Stimulated activated CD8-positive, alpha-beta memory T cell treated with anti-CD3 and anti-CD28 coated beads, Interleukin-2, amount 100 ng/mL, for 48 hours (primary cell): ENCODE results near the gene TMCO6.
"Not testable (repeated sequence)": the region's sequence is repeated elsewhere in the genome, so short reads cannot be mapped to it uniquely, and the experiment has no call there.

Source experiments
- DNase-seq, 2 donors: peaks; one replicate each; pipeline ENCODE4 v3.0.0-alpha.2; 2020; ENCODE audit warnings: low read depth in 2 of 2

TMCO6 gene

DNA sequence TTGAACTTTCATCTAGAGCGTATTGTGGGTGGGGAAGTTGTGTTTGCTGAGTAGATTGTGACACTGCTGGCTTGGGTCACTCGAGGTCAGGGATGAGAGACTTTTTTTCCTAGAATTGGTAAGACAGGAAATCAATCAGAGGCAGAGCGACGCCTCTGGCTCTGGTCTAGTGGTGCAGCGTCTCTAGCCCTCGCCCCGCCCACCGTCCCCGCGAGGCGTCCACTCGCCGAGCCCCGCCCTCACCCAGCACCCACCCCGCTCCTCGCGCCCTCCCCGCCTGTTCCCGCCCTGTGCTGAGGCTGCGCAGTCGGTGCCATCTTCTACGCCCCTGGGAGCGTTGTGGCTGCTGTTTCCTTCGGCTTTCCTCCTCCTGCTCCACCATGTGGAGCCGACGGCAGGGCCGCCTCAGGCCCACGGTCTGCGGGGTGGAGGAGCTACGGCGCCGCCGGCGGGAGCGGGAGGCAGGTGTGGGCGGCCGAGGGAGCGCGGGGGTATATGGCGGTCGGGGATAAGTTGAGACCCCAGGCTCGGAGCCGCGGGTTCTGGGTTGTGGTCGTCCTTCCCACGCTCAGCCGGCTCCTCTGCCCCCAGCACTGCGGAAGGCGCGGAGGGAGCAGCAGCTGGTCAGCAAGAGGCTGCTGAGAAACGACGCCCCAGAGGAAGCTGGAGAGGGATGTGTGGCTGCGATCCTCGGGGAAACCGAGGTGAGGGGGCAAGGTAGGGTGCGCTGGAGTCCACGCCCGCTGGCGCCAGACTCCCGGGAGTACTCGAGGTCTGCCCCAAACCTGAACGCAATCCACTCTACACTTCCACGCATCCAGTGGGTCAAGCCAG lies at the start of gene TMCO6:
Gene TMCO6 (plus strand): TSS at position 304 of the 834 bp plus-strand sequence. CDS start 77 bp downstream, at position 381.
- peak; percentile 98 for DNase-seq

DNA sequence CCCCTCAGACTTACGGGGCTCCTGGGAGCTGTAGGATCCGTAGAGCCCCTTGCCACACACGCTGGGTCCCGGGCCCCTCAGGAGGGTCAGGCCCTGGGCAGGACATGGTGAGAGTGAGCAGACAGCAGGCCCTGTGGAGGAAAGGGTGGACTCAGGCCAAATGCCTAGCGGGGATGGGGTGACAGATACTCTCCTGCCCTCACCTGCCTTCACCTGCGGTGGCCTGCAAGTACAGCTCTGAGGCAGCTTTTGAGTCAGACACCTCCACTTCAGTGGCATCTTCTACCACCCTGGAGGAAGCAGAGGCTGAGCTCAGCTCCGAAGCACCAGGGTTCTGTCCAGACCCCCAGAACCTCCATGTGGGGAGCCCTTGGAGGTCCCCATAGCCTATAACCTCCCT lies 48.4 kb upstream of the TMCO6 start:
- no peak for DNase-seq

DNA sequence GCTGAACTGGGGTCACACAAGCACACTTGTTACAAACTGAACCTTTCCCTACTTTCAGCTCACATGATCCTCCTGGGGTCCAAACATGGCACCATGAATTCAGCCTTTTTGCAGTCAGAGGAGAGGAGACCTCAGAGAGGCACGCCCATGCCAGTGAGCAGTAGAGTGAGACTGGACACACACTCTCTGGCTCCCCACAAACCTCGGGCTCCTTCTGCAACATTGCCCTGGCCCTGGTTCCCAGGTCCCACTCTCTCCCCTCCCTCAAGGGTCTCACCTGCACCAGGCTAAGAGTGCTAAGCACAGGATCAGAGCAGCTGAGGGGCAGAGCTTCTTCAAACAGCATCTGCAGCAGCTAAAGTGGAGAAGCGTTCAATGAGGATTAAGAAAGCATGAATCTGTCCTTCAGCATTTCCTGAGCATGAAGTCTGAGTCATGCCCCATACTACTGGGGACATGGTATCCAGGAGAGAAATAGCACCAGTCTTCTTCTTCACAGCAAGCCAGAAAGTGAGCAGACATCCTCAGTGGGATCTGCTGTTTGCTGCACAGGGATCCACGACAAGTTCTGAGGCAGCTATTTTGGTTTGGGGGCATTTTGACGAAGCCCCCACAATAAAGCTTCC lies 47.4 kb upstream of the TMCO6 start:
- DNase-seq, result no peak

DNA sequence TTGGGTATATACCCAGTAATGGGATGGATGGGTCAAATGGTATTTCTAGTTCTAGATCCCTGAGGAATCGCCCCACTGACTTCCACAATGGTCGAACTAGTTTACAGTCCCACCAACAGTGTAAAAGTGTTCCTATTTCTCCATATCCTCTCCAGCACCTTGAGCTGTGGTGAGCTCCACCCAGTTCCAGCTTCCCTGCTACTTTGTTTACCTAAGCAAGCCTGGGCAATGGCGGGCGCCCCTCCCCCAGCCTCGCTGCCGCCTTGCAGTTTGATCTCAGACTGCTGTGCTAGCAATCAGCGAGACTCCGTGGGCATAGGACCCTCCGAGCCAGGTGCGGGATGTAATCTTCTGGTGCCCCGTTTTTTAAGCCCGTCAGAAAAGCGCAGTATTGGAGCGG lies 46.2 kb upstream of the TMCO6 start:
- not testable (repeated sequence) for DNase-seq

DNA sequence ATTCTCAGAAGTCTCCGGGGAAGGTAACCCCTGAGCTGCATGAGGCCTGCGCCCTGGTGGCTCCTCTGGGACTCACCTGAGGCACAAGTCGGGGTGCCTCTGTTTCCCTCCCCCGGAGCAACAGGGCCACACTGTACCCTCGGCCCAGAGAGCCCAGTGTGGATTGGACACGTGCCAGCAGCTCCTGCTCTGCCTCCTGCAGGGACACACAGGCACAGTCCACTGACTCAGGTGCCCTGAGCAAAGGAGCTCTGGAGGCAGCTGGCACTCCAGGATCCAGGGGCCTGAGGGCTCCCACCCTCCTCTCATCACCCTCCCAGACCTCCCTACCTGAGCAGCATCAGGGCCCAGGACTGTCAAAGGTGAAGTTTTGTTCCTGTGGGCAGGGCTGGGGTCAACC lies 45.1 kb upstream of the TMCO6 start:
- no peak for DNase-seq

DNA sequence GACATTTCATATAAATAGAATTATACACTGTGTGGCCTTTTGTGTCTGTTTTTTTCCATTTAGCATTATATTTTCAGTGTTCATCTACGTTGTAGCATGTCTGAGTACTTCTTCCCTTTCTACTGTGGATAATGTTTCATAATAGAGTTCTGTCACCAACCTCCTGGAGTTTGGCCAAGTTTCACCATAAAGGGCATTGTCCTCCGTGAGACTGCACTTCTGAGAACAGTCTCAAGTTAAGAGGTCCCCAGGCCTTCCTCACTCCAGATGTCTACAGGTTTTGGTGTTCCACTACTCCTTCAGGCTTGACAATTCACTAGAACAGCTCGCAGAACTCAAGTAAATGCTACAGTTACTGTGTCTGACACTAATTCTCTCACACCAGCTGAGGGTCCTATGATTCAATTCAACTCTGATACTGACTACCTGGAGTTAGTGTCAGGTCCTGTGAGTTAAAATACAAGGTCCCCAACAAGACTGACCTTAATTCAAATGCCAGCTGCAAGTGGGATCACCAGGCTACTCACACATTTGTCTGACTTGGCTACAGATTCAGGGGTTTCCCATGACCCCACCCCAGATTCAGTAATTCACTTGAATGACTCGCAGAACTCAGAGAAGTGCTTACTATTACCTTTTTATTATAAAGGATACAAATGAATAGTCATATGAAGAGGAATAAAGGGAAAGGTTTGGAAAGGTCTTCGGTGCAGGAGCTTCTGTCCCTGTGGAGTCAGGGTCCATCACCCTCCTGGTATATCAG lies 43.5 kb upstream of the TMCO6 start:
- DNase-seq, result no peak

DNA sequence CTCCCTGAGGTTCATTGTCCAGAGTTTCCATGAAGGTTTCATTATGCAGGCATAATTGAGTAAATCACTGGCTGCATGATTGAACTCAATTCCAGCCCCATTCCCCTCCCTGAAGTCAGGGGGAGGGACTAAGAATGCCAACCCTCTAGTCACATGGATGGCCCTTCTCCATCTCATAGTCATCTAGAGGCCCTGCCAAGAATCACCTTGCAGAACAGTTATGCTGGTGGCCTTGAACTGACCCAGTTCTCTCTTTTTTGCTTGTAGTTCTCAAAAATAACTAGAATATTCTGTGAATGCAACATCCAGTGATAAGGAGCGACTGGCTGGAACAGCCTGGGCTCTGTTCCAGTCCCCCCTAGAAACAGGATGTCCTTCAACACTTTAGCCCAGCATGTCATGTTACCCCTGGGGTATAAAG lies 42.9 kb upstream of the TMCO6 start:
- DNase-seq, result no peak

DNA sequence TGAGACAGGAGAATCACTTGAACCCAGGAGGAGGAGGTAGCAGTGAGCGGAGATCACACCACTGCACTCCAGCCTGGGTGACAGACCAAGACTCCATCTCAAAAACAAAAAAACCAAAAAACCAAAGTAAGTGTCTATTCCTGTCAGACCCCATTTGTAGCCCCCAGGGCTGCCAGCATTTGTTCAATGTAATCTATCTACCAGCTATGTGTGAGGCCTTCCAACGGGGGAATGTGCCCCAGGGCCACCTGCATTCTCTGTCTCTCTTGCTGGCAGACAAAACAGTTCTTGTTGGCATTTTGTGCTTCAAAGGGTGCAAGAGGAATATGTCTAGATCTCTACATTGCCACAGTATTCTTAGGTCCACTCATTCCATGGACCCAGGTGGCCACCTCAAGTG lies 40.4 kb upstream of the TMCO6 start:
- no peak for DNase-seq

DNA sequence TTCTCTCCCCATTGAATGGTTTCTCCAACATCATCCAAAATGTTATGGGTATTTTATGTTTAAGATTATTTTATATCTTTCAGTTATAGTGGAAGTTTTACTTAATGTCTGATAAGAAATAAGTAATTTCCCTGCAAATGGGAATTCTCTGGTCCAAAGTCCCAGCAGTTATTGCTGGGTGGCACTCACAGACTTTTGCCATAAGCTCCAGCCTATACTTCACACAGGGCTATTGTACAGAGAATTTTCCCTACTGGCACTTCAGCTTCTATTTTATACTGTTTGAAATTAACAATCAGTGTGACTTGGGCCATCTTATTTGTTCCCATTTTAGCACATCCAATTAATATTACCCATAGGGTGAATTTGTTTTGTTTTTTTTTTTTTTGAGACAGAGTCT lies 39.2 kb upstream of the TMCO6 start:
- no peak for DNase-seq

DNA sequence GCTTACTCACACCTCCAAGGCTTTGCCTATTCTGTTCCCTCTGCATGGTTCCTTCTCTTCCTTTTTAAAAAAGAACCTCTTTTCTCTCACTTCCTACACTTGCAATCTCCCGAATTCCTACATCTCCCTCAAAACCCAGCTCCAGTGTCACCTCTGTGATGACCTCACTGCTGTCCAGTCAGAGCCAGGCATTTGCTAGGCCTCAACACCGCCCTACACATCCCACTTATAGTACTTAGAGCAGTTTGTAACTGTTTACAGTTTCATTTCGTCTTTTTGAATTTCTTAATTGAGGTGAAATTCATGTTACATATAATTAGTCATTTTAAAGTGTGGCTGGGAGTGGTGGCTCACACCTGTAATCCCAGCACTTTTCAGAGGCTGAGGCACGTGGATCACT lies 37.1 kb upstream of the TMCO6 start:
- DNase-seq, result no peak

DNA sequence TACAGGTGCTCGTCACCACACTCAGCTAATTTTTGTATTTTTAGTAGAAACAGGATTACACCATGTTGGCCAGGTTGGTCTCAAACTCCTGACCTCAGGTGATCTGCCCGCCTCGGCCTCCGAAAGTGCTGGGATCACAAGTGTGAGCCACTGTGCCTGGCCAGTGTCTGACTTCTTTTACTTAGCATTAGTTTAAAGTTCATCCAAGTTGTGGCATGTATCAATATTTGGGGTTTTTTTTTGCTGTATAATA lies 35.9 kb upstream of the TMCO6 start:
- DNase-seq, result not testable (repeated sequence)

DNA sequence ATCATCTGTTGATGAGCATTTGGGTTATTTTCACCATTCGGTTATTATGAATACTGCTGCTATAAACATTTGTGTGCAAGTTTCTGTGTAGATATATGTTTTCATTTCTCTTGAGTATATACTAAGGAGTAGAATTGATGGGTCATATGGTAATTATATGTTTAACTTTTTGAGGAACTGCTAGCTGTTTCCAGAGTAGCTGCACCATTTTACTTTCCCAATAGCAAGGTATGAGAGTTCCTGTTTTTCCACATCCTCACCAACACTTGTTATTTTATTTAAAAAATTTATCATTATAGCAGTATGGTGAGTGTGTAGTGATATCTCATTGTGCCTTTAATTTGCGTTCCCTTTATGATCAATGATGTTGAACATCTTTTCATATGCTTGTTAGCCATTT lies 35.5 kb upstream of the TMCO6 start:
- DNase-seq, result no peak

DNA sequence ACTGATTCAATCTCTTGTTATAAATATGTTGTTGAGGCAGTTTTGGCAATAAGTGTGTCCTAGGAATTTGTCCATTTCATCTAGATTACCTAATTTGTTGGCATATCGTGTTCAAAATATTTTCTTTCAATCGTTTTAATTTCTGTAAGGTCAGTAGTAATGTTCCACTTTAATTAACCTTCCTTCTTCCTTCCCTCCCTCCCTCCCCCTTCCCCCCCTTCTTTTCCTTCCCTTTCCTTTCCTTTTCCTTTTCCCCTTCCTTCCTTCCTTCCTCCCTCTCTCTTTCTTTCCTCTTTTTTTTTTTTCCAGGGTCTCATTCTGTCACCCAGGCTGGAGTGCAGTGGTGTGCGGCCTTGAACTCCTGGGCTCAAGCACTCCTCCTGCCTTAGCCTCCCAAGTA lies 33.4 kb upstream of the TMCO6 start:
- no peak for DNase-seq

DNA sequence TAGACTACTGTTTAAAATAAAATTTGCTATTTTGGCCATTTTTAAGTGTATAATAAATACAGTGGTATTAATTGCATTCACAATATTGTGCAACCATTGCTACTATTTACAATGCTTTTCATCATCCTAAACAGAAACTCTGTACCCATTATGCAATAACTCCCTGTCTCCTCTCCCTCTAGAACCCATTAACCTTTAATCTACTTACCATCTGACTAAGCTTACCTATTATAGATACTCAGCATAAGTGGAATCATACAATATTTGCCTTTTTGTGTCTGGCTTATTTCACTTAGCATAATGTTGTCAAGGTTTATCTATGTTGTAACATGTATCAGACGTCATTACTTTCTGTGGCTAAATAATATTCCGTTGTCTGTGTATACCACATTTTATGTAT lies 32.2 kb upstream of the TMCO6 start:
- DNase-seq, result no peak

DNA sequence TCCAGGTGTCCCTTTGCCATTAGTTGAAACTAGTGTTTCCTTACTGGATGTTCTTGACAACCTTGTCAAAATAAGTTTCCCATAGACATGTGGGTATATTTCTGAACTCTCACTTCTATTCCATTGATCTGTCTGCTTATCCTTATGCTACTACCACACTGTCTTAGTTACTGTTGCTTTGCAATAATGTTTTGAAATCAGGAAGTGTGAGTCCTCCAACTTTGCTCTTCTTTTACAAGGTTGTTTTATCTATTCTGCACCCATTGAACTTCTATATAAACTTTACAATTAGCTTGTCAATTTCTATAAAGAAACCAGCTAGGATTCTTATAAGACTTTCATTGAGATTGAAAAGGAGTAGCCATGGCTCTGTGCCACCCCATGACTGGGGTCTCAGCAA lies 30.5 kb upstream of the TMCO6 start:
- no peak for DNase-seq

DNA sequence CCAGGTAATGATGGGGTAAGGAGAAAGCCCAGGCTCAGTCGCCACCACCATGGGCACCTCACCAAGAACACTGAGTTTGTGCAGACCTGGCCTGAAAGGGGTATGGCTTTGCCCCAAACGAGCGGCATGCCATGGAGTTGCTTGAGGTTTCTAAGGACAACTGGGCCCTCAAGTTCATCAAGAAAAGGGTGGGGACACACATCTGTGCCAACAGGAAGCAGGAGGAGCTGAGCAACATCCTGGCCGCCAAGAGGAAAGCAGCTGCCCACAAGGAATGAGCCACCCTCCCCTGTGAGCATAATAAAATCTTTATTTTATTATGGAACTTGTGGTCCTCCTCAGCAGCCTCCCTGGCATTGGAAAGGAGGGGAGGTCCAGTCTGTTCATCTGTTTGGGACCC lies 30.1 kb upstream of the TMCO6 start:
- DNase-seq, result no peak

DNA sequence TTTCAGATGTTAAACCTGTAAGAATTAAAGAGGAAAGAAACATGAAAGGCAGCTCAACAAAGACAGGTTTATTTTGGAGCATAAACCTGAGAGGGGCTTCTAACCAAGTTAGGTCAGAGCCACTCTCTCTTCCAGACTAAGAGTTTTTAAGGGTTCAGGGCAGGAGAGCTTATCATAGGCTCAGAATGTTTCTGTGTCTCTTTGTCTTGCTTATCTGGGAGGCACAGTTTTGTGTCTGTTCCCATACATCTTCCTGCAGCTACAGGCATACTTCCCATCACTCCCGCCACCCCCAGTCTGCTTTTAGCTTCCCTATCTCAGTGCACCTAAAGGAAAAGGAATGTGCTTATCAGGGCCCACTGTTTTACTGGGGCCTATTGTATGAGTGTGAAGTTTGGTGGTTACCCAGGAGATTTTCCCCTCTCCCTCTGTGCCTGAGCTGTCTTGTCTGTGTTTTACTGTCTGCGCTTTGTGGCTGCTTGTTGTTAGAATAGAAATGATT lies 28.2 kb upstream of the TMCO6 start:
- DNase-seq, result no peak

DNA sequence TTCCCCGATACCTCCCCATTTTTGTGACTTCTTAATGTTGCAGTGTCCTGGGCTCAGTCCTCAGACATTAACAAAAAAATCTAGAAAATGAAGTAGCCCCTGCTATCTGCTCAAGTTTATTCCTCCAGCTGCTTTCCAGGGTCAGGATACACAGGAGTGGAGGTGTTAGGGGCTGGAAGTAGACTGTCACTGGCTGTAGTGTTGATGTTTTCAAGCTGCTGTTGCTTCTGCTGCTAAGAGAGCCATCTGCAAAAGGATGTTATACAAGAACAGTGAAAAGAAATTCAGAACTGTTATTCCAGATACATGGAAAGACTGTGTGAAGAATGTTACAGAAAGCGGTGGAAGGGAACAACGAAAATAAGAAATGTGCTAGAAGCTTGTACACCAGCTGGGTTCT lies 16.9 kb upstream of the TMCO6 start:
- no peak for DNase-seq

DNA sequence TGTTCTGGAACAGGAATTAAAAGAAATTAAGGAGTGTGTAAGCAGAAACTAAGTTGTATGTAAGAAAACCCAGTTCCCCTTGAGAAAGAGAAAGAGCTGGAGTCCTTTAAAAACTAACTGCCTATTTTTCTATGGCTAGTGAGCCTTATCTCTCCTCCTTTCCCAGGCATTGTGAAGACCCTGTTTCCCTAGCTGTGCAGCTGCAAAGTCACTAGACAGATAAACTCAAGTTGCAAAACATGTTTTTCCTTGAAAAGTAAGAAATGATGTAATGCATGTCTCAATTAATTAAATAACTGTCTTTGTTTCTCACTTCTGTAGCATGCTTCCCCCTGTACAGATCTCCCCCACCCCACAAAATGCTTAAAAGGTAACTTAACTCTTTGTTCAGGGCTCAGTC lies 16.2 kb upstream of the TMCO6 start:
- DNase-seq, result not testable (repeated sequence)

DNA sequence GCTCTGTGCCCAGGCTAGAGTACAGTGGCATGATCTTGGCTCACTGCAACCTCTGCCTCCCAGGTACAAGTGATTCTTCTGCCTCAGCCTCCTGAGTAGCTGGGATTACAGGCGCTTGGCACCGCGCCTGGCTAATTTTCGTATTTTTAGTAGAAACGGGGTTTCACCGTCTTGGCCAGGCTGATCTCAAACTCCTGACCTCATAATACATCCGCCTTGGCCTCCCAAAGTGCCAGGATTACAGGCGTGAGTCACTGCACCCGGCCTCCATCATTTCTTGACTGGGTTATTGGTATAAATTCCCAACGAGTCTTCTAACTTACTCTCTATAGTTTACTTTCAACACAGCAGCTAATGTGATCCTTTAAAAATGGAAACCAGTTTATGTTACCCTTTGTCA lies 14.4 kb upstream of the TMCO6 start:
- not testable (repeated sequence) for DNase-seq

DNA sequence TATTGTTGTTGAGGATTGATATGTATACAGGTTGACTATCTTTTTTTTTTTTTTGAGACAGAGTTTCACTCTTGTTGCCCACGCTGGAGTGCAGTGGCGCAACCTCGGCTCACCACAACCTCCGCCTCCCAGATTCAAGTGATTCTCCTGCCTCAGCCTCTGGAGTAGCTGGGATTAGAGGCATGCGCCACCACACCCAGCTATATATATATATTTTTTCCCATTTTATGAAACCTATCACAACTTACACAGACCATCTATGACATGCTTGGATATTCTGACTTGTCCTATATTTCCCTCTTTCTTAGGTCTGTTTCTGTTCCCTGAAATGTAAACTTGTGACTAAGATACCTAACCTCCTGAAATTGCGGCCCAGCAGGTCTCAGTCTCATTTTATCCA lies 11.3 kb upstream of the TMCO6 start:
- no peak for DNase-seq

DNA sequence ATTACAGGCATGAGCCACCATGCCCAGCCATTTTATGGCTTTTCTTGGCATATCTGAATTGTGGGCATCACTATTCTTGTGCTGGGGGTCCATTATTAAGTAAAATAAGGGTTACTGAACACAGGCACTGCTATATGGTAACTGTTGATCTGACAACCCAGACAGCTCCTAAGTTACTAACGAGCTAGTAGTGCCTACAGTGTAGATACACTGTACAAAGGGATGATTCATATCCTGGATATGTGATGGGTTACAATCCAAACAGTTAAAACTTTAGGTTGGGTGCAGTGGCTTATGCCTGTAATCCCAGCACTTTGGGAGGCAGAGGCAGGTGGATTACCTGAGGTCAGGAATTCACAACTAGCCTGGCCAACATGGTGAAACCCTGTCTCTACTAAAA lies 10.5 kb upstream of the TMCO6 start:
- no peak for DNase-seq
